Vagina (tissue), 2 donors: ENCODE measurements around the gene LZTFL1. TPM values are rescaled to one million over a fixed set of nuclear protein-coding genes. Genes with fewer than 3 reads are reported as not detected.

Experiments used
- DNase-seq, 2 donors: peaks; one replicate each; pipeline ENCODE4 v3.0.0-alpha.2; 2017; ENCODE audit errors: extremely low spot score in 2 of 2
- H3K27ac ChIP-seq: fragments of 200-600 bp; sonication (generic); one replicate; pipeline ENCODE4 v1.5.1; 2019
- H3K27me3 ChIP-seq: fragments of 200-600 bp; sonication (generic); one replicate; pipeline ENCODE4 v1.5.1; 2019
- H3K36me3 ChIP-seq, 2 donors: fragments of 200-600 bp; sonication (generic); one replicate each; pipeline ENCODE4 v1.5.1; 2017 to 2019
- H3K4me1 ChIP-seq: fragments of 200-600 bp; sonication (generic); one replicate; pipeline ENCODE4 v1.5.1; 2019
- H3K4me3 ChIP-seq, 2 donors: fragments of 200-600 bp; sonication (generic); 1 replicate in 1 of 2; 2 replicates in 1 of 2; pipeline ENCODE4 v1.5.1; 2016 to 2019
- H3K9me3 ChIP-seq: fragments of 200-600 bp; sonication (generic); one replicate; pipeline ENCODE4 v1.5.1; 2019
- POLR2A ChIP-seq, 2 donors: fragments of 450-650 bp; IDR thresholded peaks; one replicate each; pipeline ENCODE4 v1.6.1; 2017; ENCODE audit warnings: antibody characterized with exemption in 2 of 2, mild to moderate bottlenecking in 2 of 2, moderate library complexity in 2 of 2
- POLR2AphosphoS5 ChIP-seq, 2 donors: sonication (generic); formaldehyde crosslinking; IDR thresholded peaks; one replicate each; pipeline ENCODE4 v1.9.0; 2017; ENCODE audit warnings: antibody characterized with exemption in 2 of 2, mild to moderate bottlenecking in 2 of 2, low read depth in 1 of 2; ENCODE audit not compliant: insufficient read depth in 1 of 2
- intact Hi-C: fragments of 100-400 bp; cut with DNase I; formaldehyde crosslinking; loops from one replicate; pipeline ENCODE4 v1.15.1; 2023
- total RNA-seq: library from RNA; depleted of rRNA; stranded (reverse); fragments of >200 nt; gene quantifications from one replicate; pipeline ENCODE4 v1.2.3, GENCODE V29; 2016
- TF ChIP-seq, protein P1 (sequence below), 3 experiments: fragments of 450-650 bp in 2 of 3; fragments of 200-600 bp in 1 of 3; sonication (generic) in 1 of 3; IDR thresholded peaks; one replicate each; pipeline ENCODE4 v1.5.1; 2017 to 2019; ENCODE audit warnings: antibody characterized with exemption in 3 of 3, mild to moderate bottlenecking in 2 of 3, moderate library complexity in 2 of 3

LZTFL1 gene
- total RNA-seq, 1 donor from 2014 or later, result 9.1 TPM

DNA sequence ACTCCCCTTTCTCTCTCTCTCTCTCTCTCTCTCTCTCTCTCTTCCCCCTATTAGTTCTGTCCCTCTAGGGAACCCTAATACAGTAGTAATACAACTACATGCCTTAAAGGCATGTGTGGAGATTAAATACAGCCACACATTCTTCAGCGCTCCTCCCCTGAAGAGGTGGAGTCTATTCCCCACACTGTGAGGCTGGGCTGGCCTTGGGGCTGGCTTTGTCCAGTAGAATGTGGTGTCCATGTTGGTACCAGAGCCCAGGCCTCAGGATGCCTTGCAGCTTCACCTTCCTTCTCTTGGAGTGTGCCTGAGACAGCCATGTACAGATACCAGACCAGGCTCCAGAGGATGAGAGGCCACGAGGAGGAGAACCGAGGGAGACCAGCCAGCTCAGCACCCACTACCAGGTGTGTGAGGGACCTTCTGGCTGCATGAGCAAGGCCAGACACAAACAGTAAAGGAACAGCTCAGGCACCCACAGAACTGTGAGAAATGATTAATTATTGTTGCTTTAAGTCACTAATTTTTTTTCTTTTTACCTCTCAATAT is 56.2 kb downstream of the LZTFL1 start:
- peak; percentile 58 to 82 for DNase-seq
- no peak for TF ChIP-seq POLR2A (IDR thresholded peaks at IDR 0.05)
- TF ChIP-seq POLR2AphosphoS5 (IDR thresholded peaks at IDR 0.05; ENCODE audit: insufficient read depth in 1 of 2, low read depth in 1 of 2), result no peak
- TF ChIP-seq, protein P1, sequence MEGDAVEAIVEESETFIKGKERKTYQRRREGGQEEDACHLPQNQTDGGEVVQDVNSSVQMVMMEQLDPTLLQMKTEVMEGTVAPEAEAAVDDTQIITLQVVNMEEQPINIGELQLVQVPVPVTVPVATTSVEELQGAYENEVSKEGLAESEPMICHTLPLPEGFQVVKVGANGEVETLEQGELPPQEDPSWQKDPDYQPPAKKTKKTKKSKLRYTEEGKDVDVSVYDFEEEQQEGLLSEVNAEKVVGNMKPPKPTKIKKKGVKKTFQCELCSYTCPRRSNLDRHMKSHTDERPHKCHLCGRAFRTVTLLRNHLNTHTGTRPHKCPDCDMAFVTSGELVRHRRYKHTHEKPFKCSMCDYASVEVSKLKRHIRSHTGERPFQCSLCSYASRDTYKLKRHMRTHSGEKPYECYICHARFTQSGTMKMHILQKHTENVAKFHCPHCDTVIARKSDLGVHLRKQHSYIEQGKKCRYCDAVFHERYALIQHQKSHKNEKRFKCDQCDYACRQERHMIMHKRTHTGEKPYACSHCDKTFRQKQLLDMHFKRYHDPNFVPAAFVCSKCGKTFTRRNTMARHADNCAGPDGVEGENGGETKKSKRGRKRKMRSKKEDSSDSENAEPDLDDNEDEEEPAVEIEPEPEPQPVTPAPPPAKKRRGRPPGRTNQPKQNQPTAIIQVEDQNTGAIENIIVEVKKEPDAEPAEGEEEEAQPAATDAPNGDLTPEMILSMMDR (IDR thresholded peaks at IDR 0.05), result no peak
- Histone ChIP-seq H3K36me3 (no peaks in the 10 kb centered on the region), H3K4me3 (no peak overlapping the region), H3K27ac (no peak overlapping the region), H3K27me3 (no peaks in the 10 kb centered on the region), H3K9me3 (no peaks in the 10 kb centered on the region), H3K4me1 (no peaks in the 10 kb centered on the region)
- intact Hi-C loops, result no loop called here

DNA sequence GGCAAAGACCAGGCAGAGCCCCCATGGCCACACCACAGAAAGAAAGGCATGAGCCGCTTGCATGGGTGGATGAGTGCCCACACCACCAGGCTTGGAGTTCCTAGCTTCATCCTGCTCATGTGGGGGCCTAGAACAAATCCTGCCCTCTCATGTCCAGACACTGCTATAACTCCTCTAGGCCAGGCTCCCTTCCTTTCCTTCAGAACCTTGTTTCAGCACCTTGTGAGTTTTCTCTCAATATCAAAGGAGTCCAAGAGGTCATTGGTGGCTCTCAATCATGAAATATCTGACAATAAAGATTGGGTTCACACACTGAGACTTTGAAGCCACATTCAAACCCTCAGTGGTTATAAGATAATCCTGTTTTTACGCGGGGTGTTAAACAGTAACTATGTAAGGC is 58.3 kb downstream of the LZTFL1 start:
- Histone ChIP-seq H3K4me3 (no peak overlapping the region), H3K36me3 (no peaks in the 10 kb centered on the region), H3K9me3 (no peaks in the 10 kb centered on the region), H3K27ac (no peak overlapping the region), H3K27me3 (no peaks in the 10 kb centered on the region), H3K4me1 (no peaks in the 10 kb centered on the region)
- DNase-seq, result peak in 1 of 2 donors; percentile 52
- intact Hi-C loops, result no loop called here
- TF ChIP-seq POLR2A (IDR thresholded peaks at IDR 0.05), result no peak
- no peak for TF ChIP-seq POLR2AphosphoS5 (IDR thresholded peaks at IDR 0.05; ENCODE audit: insufficient read depth in 1 of 2, low read depth in 1 of 2)
- TF ChIP-seq, protein P1 (IDR thresholded peaks at IDR 0.05), result no peak

DNA sequence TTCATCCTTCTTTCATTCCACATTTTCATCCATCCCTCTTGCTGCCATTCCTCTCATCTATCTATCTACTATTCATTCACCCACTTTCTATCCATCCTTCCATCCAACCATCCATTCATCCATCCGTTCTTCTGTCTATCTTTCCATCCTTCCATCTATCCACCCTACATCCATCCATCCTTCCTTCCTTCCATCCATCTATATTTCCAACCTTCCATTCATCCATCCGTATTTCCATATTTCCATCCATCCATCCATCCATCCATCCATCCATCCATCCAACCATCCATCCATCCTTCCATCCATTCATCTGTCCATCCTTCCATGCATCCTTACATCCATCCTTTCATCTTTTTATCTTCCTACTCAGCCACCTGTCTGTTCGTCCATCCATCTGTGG is 59.5 kb downstream of the LZTFL1 start:
- no peak for DNase-seq
- Histone ChIP-seq H3K36me3 (no peaks in the 10 kb centered on the region), H3K27me3 (no peaks in the 10 kb centered on the region), H3K9me3 (no peaks in the 10 kb centered on the region), H3K4me3 (no peak overlapping the region), H3K4me1 (no peaks in the 10 kb centered on the region), H3K27ac (no peak overlapping the region)
- intact Hi-C loops, result no loop called here
- TF ChIP-seq POLR2A (IDR thresholded peaks at IDR 0.05), result no peak
- TF ChIP-seq, protein P1 (IDR thresholded peaks at IDR 0.05), result no peak

DNA sequence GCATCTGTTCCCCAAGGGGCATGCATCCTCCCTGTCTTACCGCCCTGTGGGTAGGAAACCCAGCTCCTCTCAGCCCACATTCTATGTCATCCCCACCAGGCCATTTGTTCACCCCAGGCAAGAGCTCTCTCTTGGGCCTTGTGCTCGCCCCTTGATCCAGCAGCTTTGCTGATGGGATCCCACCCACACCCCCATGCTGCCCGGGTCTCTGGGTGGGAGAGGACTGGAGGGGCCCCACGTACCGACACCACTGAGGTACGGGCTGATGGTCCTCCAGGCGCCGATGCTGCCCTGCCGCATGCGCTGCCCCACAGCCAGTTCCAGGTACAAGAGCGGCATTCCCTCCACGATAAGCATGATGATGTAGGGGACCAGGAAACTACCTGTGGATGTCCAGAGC is 60.1 kb downstream of the LZTFL1 start:
- intact Hi-C loops, result no loop called here
- TF ChIP-seq POLR2A (IDR thresholded peaks at IDR 0.05) (no peak), POLR2AphosphoS5 (IDR thresholded peaks at IDR 0.05; ENCODE audit: insufficient read depth in 1 of 2, low read depth in 1 of 2) (no peak)
- TF ChIP-seq, protein P1 (IDR thresholded peaks at IDR 0.05), result no peak
- Histone ChIP-seq H3K9me3 (no peaks in the 10 kb centered on the region), H3K4me3 (no peak overlapping the region), H3K4me1 (no peaks in the 10 kb centered on the region), H3K27me3 (no peaks in the 10 kb centered on the region), H3K27ac (no peak overlapping the region), H3K36me3 (no peaks in the 10 kb centered on the region)
- peak; percentile 44 to 79 for DNase-seq

DNA sequence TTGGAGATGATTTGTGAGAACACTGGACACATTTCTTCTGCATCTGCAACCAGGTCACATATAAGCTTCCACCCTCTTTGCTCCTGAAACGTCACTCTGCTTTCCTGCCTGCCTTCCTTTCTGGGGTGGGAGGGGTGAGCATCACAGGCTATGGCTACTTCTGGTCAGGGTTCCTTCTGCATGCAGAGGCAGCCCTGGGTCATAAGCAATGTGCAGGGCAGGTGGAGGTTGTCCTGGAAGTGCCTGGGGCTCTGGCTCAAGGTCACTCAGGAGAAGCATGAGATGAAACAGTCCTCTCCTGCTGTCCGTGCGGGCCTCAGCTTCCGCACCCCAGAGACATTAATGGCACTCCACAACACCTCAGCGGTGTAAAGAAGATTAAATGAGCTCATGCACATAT is 60.6 kb downstream of the LZTFL1 start:
- no peaks in the 10 kb centered on the region for H3K9me3 ChIP-seq
- no peak overlapping the region for H3K4me3 ChIP-seq
- H3K4me1 ChIP-seq, result no peaks in the 10 kb centered on the region
- no peaks in the 10 kb centered on the region for H3K27me3 ChIP-seq
- TF ChIP-seq POLR2AphosphoS5 (IDR thresholded peaks at IDR 0.05; ENCODE audit: insufficient read depth in 1 of 2, low read depth in 1 of 2), result no peak
- no peak for TF ChIP-seq POLR2A (IDR thresholded peaks at IDR 0.05)
- DNase-seq, result peak; percentile 22 to 85
- intact Hi-C loops, result no loop called here
- no peaks in the 10 kb centered on the region for H3K36me3 ChIP-seq
- no peak overlapping the region for H3K27ac ChIP-seq
